ENCODE results near the gene STK11.
"Not testable (repeated sequence)": the region's sequence is repeated elsewhere in the genome, so short reads cannot be mapped to it uniquely, and the experiment has no call there.

The STK11 gene

GRCh38 chr19:1238369-1239303, 33.1 kb downstream of the STK11 start:
- DNase-seq: no peak

- DNase-seq: no peak
These were observed 33.8 kb downstream of the STK11 start for GRCh38 chr19:1239420-1239795.

- peak; percentile 94 for DNase-seq
These were observed 34.5 kb downstream of the STK11 start for GRCh38 chr19:1239796-1240737.

- DNase-seq: no peak
These were observed 35.3 kb downstream of the STK11 start for GRCh38 chr19:1240925-1241324.

GRCh38 chr19:1241417-1242095, 36.0 kb downstream of the STK11 start, which contains the start of gene ATP5F1D:
ATP5F1D (plus strand) TSS chr19:1241751; CDS start chr19:1241851, 100 bp downstream.
- DNase-seq: peak; percentile 93

- peak; percentile 88 for DNase-seq
These were observed 38.5 kb downstream of the STK11 start for GRCh38 chr19:1243768-1244692.

GRCh38 chr19:1244693-1245451, 39.3 kb downstream of the STK11 start:
- no peak for DNase-seq

- DNase-seq: no peak
These were observed 40.1 kb downstream of the STK11 start for GRCh38 chr19:1245494-1246264.

GRCh38 chr19:1246265-1247087, 40.9 kb downstream of the STK11 start:
- not testable (repeated sequence) for DNase-seq

GRCh38 chr19:1247748-1248138, 42.2 kb downstream of the STK11 start:
- no peak for DNase-seq

GRCh38 chr19:1248139-1248785, 42.7 kb downstream of the STK11 start, which contains the start of gene MIDN:
MIDN (plus strand) TSS chr19:1248583; CDS start chr19:1250297, 1,714 bp downstream.
- peak; percentile 50 for DNase-seq

- DNase-seq: peak; percentile 85
These were observed 43.3 kb downstream of the STK11 start for GRCh38 chr19:1248786-1249297.

GRCh38 chr19:1249298-1249989, 43.9 kb downstream of the STK11 start:
- peak; percentile 94 for DNase-seq

- no peak for DNase-seq
These were observed 44.4 kb downstream of the STK11 start for GRCh38 chr19:1249990-1250436.

GRCh38 chr19:1250437-1251260, 45.1 kb downstream of the STK11 start:
- peak; percentile 54 for DNase-seq

Measured in activated naive CD4-positive, alpha-beta T cell treated with anti-CD3 and anti-CD28 coated beads, Interleukin-2, amount 50 U/mL, for 16 hours (primary cell).